ENCODE measurements around the gene SNX22.

GRCh38 chr15:64133623-64134344, 17.7 kb upstream of the SNX22 start:
- TF ChIP-seq POLR2A (IDR thresholded peaks at IDR 0.05; ENCODE audit: low read length) (no peak), GATA1 (IDR thresholded peaks at IDR 0.05; ENCODE audit: low read depth, low read length) (no peak)

Measured in erythroblast (primary cell).